CD4-positive, alpha-beta T cell treated with Interleukin-12 subunit alpha and Interleukin-12 subunit beta, for 1 hour (primary cell): ENCODE results near the gene E2F8.
A peak's percentile ranks its signal among the peaks of the same experiment; 100 is the strongest.

Source experiments
- DNase-seq: peaks from one replicate; pipeline ENCODE4 v3.0.0-alpha.2; 2020

The E2F8 gene

DNA sequence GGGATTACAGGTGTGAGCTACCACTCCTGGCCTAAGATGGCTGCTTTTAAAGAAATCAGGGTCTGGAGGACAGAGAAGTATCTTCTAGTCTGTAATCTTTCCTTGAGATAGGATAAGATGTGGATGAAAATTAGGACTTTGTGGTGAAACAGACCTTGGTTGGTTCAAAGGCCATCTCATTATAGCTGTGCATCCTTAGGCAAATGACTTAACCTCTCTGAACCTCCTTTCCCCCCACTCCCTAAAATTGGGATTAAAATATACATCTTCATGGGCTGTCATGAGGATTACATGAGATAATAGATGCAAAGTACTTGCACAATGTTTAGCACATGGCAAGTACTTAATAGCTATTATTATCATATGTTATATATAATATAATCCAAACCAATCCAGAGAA, 10.8 kb upstream of the E2F8 start:
- DNase-seq: no peak

DNA sequence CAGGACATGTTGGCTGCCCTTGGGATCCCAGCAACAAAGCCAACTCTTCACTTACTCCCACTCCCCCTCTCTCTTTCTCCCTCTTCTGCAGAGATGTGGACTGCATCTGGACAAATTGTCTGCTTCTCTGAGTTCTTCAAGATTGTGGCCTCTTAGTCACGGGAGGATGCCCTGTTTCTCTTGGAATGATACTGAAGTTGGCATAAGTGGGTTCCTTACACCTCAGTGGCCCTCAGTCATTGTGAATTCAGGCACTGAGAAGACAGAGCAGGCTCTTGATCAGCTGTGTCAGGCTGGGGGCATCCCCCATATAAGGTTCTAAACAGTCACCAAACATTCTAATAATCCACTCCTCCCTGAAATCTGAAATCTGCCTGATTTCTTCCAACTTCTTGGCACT, 6.1 kb upstream of the E2F8 start:
- no peak for DNase-seq

DNA sequence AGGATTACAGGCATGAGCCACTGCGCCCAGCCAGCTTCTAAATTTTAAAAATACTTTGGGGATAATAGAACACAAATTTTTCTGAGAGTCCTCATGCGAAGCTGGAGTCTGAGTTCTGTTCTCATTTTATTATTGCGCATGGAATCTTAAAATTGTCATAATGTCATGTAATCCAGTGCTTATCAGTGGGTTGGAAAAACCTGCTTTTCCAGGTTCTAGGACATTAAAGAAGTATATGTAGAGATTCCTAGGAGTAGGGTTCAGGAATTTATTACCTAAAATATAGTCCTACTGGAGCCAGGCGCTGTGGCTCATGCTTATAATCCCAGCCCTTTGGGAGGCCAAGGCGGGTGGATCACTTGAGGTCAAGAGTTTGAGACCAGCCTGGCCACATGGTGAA, 4.6 kb upstream of the E2F8 start:
- no peak for DNase-seq

DNA sequence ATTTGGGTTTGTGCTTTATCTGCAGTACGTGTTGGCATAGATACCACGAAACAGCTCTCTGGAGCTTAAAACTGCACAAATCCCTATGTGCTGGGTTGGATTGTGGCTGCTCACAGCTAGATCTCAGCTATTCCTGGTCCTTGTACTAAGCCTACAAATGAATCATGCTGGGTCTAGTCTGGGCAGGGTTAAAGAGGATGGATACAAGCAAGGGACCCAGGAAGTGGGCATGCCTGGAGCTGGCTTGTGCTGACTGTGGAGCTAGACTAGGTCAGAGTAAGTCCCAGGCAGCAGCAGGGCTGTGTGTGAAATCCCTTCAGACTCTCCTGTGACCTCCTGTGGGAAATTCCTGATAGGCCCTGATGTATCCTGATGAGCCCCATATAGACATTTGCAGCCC, 3.9 kb upstream of the E2F8 start:
- DNase-seq: no peak

DNA sequence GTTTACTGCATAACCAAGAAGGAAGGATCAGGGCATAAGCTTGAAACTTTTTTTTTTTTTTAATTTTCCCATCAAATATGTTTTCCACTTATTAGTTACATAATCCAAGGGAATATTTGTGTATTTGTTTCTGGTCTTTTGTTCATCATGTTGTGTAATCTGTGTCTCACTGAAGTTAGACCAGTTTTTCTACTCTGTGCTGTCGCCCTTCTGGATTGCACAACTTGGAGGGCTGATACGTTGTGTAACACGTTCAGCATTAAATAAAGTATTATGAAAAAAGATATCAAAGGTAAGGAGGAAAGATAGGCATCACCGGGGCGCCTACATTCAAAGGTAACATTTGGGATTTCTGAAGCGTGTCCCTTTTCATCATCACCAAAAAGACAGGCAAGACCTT, 3.3 kb upstream of the E2F8 start:
- DNase-seq: no peak

DNA sequence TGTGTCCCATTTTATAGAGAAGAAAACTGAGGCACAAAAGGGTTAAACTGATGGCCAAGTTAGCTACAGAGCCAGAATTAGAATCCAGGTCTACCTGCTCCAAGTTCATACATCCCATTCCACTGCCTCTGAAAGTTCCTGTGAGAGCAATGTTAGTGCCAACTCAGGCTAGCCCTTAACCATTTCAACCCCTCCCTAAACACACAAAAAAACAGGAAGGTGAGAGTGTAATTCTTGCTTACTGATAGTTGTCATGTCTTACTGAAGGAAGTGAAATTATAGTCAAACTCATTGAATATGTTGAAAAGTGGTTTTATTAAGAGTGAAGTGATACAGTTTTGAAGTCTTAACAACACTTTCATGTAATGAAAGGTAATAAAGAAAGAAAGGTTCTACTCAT, 2.9 kb upstream of the E2F8 start:
- DNase-seq: no peak

DNA sequence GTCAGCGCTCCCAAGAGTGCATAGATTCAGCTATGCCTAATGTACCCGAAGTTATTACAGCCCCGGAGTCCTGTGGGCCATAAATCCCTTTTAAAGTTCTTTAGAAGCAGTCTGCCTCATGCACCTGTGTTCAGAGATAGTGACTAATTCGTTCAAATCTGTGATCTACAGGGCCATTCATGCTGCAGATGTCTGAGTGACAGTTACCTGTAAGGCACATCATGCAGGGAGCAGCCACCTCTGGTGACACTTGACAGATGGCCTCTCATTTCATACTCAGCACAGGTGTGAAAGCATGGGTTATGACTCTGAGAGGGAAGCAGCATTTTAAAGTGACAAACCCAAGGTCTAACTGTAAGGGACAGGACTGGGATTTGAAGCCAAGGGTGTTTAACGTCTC, 2.4 kb upstream of the E2F8 start:
- no peak for DNase-seq

DNA sequence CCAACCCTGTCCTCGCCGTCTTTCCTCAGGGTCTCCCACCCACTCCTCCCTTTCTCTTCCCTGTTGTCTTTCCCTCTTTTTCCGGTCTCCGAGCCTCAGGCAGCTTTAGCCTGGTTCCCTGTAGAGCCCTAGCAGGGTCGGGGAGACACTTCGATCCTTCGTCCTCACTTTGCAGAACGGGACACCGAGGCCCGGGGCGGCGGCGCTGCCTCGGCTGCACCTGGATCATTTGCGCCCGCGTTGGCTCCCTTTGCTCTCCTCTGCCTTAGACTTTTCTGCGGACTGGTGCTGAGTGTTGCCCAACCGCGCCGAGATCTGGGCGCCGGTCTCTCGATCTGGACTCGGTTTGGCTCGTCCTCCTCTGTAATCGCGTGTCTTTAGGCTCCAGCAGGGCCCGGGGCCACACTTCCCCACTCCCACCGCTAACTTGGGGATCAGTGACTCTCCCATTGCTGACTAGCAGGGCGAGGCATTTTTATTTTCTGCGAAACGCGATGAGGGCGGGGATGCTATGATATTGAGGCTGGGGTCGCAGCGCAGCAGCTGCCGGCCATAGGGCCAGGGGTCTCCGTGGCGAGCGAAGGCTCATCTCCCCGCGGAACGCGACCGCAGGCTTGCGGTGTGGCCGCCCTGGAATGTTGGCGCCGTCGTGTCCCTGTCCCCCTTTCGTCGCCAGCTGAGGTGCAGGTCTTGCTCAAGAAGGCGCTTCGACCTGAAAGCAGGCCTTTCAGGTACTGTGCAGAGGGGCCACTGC, 1.6 kb upstream of the E2F8 start:
- no peak for DNase-seq

DNA sequence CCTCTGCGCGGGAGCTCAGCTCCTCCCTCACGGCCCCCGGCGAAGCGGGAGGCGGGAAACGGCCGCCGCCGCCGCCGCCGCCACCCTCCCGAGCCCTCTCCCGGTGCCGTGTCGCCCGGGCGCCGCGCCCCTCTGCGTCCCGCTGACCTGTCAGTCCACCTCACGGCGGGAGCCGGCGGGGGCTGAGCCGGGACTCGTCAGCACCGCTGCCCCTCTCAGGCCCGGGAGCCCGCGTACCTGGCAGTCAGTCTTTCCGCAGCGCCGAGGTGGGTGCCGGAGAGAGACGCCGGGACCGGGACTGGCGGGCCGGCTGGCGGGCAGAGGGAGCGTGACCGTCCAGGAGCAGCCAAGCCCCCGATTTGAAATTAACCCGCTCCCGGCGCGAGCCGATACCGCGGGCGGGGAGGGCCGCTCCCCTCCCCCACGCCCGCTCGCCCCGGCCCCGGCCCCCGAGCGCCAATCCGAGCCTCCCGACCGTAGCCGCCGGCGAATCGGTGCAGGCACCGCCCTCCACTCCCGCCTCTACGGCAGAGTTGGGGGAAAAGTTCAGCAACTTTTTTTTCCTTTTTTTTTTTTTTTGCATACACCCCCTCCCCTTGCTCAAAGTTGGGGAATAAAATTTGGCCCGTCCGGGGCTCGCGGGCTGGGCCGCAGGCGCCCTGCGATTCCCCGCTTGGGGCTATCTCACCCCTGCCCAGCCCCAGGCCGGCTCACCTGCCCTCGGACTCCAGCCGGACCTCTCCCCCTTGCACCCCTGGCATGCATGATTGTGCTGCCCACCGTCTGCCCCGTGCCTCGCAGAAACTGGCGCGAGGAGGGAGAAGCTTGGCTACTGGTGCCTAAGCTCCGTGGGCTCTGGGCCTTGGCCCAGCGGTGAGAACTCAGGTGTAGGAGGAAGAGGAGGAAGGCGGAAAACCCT, 774 bp upstream of the E2F8 start:
- DNase-seq: peak; percentile 6

DNA sequence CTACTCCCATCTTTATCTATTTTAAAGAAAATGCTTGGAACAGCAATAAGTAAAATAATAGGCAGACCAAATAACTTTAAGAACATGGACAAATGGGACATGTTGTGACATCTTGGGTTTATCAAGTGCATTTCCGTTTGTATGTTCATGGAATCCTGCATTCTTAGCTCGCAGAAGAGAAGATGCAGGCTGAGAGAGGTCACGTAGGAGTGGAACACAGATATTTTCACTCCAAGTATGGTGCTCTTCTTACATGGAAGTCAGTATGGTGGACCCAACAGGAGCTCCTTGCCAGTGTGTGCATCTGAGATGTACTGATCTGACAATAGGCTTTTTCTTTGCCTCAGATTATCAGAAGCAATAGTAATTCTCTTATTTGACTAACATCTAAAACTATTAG, 1.7 kb downstream of the E2F8 start:
- DNase-seq: no peak

DNA sequence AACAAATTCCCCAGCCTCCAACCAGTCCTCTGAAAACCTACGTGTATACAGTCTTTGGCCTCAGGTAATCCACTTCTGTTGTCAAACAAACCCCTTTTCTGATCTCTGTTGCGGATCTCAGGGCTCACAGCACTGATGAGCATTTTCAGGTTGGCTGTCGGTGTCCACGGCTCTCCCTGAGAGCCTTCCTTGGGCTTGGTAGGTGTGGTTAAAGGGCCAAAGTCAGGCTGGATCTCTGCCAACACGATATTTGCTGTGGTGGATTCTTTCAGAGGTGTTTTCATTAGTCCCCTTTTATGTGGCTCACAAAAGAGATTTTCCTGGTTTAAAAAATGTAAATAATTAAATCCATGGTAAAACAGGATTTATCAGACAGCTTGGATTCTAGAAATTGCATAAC, 2.9 kb downstream of the E2F8 start:
- no peak for DNase-seq

DNA sequence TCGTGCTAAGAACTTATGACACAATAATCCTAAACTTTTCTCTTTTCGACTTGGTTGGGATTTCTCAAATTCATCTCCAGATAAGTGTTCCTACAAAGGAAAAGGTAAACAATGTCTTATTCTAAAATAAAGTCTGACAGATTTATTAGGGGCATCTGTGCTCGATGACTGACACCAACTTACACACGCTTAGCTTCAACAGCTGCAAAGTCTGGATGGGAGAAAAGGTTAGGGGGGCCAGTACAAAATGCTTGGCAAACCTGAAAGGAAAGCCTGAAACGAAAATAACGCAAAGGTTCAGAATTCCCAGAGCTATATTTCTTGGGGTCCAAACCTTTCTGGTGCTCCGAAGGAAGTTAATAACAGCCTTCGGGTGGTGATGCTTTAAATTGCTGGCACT, 3.4 kb downstream of the E2F8 start:
- DNase-seq: no peak

DNA sequence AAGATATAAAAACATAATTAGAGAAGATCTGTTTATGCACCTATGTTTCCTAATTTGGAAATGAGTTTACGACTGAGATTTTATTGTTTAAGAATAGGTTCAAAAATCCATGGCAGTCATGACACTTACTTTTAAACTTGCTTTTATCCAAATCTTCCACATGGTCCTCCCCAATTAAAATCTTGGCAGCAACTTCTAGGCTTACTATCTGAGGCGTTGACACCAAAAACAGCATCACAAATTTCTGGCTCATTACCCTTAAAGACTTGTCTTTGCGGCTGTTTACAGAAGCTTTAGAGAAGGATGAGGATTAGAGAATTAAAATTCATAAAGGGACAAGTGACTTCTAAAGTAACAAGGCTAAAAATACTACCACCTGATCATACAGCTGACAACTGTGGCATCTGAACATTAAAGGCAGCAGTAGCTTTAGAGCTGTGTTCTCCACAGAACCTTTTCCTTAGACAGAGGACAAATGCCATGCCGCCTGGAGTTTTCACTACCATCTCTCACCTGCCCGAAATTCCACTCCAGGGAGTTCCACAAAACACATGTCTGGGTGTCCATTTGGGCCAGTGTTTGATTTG, 6.4 kb downstream of the E2F8 start:
- no peak for DNase-seq

DNA sequence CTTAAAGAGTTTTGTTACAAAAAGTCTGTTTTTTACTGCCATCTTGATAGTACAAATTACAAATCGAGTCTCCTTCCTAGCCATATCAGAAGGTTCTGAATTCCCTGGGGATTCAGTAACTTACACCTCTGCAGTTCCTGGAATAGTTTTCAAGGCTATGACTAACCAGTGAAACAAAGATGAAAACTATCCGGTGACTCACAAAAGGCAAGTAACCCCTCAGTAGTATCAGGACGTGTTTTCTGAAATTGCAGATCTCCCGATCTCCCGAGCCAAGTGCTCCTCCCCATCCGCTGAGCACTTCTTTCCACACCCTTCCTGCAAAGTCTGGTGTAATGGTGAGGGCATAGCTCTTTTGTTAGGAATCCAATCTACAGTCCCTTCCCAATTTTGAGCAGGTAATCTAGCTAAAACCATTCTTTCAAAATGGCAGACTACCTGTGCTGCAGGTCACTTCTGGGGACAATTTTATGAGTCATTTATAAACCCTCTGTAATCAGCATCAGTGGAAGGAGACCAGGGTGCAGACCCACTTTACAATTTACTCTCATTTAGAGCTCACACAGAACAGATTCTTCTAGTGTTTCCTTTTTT, 7.7 kb downstream of the E2F8 start:
- DNase-seq: no peak

DNA sequence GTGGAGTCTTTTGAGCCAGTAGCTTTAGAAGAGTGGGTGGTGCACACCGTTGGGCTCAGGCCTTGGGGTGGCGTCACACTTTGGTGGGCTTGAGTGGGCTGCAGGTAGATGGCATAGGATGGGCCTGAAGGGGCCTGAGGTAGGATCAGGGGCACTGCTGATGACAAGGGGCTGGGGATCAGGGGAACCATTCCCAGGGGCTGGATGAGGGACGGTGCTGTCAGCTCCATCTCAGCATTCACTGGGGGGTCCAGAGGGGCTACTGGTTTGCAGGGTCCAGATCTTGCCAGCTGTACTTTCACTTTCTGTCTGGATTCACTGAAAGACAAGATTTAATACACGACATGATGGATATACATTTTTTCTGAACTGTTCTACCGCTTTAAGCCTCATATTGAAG, 11.1 kb downstream of the E2F8 start:
- no peak for DNase-seq

DNA sequence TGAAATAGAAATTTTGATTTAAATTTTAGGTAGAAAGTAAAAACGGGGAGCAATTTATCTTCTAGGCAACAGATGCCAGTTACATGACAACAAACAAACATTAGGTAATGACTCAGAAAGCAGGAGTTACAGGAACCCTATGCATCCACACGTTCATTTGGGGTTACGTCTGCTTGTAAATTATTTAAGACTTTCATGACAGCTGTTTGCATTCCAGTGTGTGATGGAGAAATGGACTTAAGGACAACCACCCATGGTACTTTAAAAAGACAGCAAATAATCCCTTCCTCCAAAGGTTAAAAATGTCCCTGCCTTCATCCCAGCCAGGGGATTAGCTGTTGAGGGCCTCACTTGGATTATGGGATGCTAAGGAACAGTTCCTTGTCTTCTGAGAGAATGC, 11.8 kb downstream of the E2F8 start:
- no peak for DNase-seq

DNA sequence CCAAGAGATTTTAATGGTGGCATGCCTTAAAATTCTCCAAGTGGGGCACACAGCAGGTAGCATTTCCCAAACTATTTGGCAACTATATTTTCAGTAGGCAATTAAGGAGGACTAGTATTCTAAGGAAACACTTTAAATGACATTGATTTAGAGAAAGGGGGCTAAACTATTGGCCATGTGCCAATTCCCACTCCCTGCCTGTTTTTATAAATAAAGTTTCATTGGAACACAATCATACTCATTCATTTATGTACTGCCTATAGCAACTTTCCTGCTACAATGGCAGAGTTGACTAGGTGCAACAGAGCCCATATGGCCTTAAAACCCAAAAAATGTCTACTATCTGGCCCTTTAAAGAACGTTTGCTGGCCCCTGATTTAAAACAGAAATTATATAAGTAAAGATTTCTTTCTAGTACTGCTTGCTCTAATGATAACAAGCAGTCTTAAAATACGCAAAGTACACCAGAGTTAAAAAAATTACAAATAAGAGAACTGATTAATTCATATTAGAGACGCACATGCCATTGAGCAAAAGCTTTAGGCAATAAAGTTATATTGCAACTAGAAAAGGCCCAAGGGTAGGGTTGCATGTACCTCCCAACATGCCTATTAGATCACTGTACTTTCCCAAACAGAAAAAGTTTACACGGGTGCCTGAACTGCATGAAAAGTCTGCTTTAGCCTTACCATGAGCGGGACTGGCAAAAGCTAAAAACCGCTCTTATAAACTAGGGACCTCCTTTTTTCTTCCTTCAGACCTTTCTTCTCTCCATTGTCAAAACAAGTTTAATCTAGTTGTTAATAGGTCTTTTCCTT, 14.2 kb downstream of the E2F8 start:
- no peak for DNase-seq

DNA sequence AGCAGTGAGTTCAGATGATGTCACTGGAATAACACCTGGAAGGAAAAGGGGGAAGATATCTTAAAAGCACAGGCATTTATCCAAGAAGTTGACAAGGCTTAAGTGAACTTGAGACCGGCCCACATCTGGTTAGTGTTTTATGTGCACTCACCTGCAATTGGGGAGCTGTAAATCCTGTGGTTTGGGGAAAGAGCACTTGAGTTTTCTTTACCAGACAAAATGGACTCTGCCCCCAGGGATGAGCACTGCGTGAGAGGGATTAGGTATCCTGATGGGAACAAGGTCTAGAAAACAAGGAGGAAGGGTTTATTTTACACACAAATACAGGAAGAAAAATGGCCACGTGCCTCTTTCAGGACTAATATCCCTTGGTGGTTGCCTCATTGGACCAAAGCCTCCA, 15.2 kb downstream of the E2F8 start:
- DNase-seq: no peak

DNA sequence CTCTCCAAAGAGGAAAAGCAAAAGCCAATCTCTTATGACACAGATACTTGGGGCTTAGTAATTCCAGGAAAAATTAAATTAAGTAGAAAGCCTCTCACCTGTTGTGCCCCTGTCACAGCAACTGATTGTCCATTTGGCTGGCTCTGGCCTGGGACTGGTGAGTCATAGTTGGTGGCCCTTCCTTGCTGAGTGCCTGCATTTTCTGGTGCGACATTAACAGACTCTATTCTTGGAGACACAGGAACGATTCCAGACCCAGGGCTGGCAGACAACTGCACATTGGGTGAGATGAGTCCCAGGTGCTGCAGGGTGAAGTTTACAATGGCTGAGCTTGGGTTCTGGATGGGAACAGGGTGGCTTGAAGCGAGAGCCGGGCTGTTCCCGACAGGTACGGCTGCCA, 15.6 kb downstream of the E2F8 start:
- DNase-seq: no peak

DNA sequence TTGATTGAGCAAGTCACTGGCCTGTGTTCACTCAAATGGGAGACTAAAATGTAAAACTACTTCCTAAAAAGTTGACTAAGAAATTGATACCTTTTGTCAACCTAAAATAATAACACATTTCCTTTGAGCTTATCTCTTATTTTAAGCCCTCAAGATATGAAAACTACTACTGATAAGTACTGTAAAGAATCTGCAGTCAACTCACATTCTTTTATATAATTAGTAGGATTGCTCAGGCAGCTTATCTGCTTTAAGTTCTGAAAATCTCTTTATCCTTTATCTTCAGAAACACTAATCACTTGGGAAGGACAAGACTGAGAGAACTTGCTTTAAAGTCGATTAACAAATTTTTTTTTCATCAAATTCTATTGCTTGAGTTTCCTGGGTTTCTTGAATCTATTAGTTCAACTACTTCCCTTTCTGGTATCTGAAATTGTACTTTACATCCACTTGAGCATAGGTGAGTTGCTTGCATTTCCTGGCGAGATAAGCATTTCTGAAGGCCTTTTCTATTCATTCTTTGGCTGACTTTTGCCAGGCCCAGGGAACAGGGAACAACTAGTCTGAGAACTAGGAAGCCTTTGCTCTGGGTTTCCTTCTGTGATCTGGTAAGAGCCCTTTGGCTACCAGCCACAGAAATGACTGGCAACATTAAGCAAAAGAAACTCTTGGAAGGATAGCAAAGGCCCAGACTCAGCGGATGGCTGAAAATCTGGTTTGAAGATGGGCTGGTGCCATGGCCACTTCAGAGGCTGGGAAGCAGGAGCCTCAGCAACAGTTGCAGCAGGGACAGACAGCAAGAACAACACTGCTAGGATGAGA, 19.6 kb downstream of the E2F8 start:
- no peak for DNase-seq

DNA sequence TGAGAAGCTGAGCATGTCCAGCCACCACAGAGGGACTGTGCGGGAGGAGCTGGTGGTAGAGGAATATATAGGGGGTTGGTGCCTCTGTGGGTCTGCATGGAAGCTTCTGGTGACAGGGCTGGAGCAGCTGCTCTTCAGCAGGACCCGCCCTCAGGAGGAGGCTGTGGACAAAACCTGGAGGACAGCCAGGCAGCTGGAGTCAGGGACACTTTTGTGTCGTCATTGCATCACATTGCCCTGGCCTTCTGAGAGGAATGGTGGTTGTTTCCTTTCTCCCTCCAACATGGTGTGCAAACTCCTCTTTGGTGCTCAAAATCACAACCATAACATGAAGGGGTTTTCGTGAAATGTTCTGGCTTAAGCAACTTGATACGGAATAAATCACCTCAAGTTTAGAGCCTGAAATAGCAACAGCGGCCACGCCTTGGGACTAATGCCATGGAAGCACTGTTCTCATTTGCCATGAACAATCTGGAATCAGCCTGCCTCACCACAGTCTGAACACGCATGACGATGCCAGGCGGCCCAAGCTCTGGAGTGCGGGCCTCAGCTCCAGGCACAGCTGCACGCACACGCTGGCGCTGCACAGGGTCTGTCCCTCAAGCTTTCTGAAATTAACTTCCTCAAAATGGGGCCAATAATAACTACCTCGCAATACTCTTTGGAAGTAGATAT, 21.8 kb downstream of the E2F8 start:
- DNase-seq: no peak
